NB4 (cell line): ENCODE results near the gene C5.

ENCODE experiments used
- CTCF ChIP-seq: IDR thresholded peaks from one replicate; pipeline ENCODE4 v1.5.1; 2012; ENCODE audit warnings: low read depth, low read length
- MAX ChIP-seq: IDR thresholded peaks from 2 replicates; pipeline ENCODE4 v1.6.1; 2011; ENCODE audit warnings: low read depth, low read length
- MYC ChIP-seq: IDR thresholded peaks from 2 replicates; pipeline ENCODE4 v1.6.1; 2011; ENCODE audit warnings: low read depth, low read length
- POLR2A ChIP-seq: IDR thresholded peaks from 2 replicates; pipeline ENCODE4 v1.6.1; 2011; ENCODE audit warnings: mild to moderate bottlenecking; ENCODE audit not compliant: insufficient read length; ENCODE audit errors: extremely low read depth

- TF ChIP-seq CTCF, result no peak
- TF ChIP-seq POLR2A, result no peak
- TF ChIP-seq MAX, result no peak
- no peak for TF ChIP-seq MYC
Measured at GRCh38 chr9:120924698-120925534, 125.2 kb downstream of the C5 start.
